BE2C (cell line): ENCODE results near the gene PCK1. TPM values are rescaled to one million over a fixed set of nuclear protein-coding genes. Genes with fewer than 3 reads are reported as not detected.
A peak's percentile ranks its signal among the peaks of the same experiment; 100 is the strongest.
"Not testable (repeated sequence)": the region's sequence is repeated elsewhere in the genome, so short reads cannot be mapped to it uniquely, and the experiment has no call there.

Experiments
- DNase-seq: peaks from one replicate; pipeline ENCODE4 v3.0.0-alpha.2; 2020
- H3K27me3 ChIP-seq: fragments of 250-450 bp; sonication (Bioruptor Pico); 2 replicates; pipeline ENCODE4 v1.5.1; 2020; ENCODE audit warnings: mild to moderate bottlenecking
- H3K36me3 ChIP-seq: fragments of 250-450 bp; sonication (Bioruptor Pico); 2 replicates; pipeline ENCODE4 v1.5.1; 2020; ENCODE audit warnings: mild to moderate bottlenecking
- H3K4me1 ChIP-seq: fragments of 250-450 bp; sonication (Bioruptor Pico); 2 replicates; pipeline ENCODE4 v1.5.1; 2020
- H3K4me3 ChIP-seq: 2 replicates; pipeline ENCODE4 v1.5.1; 2011; ENCODE audit warnings: low read depth, low read length
- H3K9me3 ChIP-seq: fragments of 250-450 bp; sonication (Bioruptor Pico); 2 replicates; pipeline ENCODE4 v1.5.1; 2020
- CTCF ChIP-seq: IDR thresholded peaks from 2 replicates; pipeline ENCODE4 v1.5.1; 2012; ENCODE audit warnings: mild to moderate bottlenecking, low read depth, low read length
- polyA plus RNA-seq: library from polyadenylated mRNA; unstranded; fragments of >200 nt; gene quantifications from one replicate; pipeline ENCODE4 v1.2.1, GENCODE V29; 2012; ENCODE audit warnings: low read depth, missing spikeins; ENCODE audit not compliant: insufficient read length, insufficient read depth

The PCK1 gene
- not detected for polyA plus RNA-seq

DNA sequence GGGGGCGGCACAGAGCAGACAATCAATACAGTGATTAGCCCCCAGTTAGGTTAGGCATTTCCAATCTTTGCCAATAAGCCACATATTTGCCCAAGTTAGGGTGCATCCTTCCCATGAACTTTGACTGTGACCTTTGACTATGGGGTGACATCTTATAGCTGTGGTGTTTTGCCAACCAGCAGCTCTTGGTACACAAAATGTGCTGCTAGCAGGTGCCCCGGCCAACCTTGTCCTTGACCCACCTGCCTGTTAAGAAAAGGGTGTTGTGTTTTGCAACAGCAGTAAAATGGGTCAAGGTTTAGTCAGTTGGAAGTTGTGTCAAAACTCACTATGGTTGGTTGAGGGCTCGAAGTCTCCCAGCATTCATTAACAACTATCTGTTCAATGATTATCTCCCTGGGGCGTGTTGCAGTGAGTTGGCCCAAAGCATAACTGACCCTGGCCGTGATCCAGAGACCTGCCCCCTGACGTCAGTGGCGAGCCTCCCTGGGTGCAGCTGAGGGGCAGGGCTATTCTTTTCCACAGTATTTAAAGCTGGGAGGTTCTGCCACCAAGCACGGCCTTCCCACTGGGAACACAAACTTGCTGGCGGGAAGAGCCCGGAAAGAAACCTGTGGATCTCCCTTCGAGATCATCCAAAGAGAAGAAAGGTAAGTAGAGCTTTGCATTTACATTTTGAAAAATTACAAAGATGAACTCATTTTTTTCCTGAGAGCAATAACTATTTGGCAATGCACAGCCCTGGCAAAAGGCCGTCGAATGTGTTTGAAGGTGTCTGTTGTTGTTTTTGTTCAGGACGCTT is at the start of gene PCK1:
TSS of gene PCK1 (plus strand) at position 557 of the 802 bp plus-strand sequence. CDS start 302 bp downstream, outside the sequence.
- H3K36me3 ChIP-seq = no peaks in the 10 kb centered on the region
- H3K9me3 ChIP-seq = no peaks in the 10 kb centered on the region
- TF ChIP-seq CTCF = no peak
- peaks cover 3% of the 10 kb centered on the region; the same call in 1 of the 2 replicates for H3K4me1 ChIP-seq
- DNase-seq = peak; percentile 46
- H3K27me3 ChIP-seq = peaks cover 52% of the 10 kb centered on the region
- H3K4me3 ChIP-seq = no peak within 1 kb of the TSS

GRCh38 chr20:57511709-57512108 is 49.2 kb upstream of the PCK1 start:
- not testable (repeated sequence) for H3K27me3 ChIP-seq, H3K9me3 ChIP-seq, H3K4me3 ChIP-seq, DNase-seq, H3K4me1 ChIP-seq, H3K36me3 ChIP-seq

DNA sequence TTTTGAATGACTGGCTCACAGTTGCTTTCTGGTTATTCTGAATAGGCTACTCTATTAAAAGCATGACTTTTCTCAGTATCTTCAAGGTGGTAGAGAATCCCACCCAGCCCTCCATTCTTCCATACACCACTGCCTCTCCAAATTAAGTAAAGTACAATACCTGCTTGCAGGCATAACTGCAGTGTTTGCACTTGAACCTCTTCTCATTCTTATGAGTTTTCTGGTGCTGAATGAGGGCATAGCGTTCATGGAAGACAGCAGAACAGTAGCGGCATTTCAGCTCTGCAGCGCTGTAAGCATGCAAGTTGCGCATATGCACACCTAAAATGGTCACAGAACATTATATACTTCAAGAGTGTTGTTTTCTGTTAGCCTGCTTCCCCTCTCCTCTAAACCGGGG is 48.5 kb upstream of the PCK1 start:
- Histone ChIP-seq H3K9me3 (no peaks in the 10 kb centered on the region), H3K4me3 (no peak overlapping the region), H3K4me1 (no peaks in the 10 kb centered on the region), H3K27me3 (no peaks in the 10 kb centered on the region), H3K36me3 (no peaks in the 10 kb centered on the region)
- TF ChIP-seq CTCF = no peak
- no peak for DNase-seq

- no peaks in the 10 kb centered on the region for H3K9me3 ChIP-seq
- no peak for TF ChIP-seq CTCF
- H3K27me3 ChIP-seq = no peaks in the 10 kb centered on the region
- no peaks in the 10 kb centered on the region for H3K36me3 ChIP-seq
- no peak for DNase-seq
- H3K4me1 ChIP-seq = no peaks in the 10 kb centered on the region
- H3K4me3 ChIP-seq = no peak overlapping the region
Observed at GRCh38 chr20:57513199-57513598, 47.7 kb upstream of the PCK1 start.

GRCh38 chr20:57514273-57514751 is 46.6 kb upstream of the PCK1 start:
- Histone ChIP-seq H3K9me3 (no peaks in the 10 kb centered on the region), H3K4me1 (no peaks in the 10 kb centered on the region), H3K27me3 (no peaks in the 10 kb centered on the region), H3K36me3 (no peaks in the 10 kb centered on the region), H3K4me3 (no peak overlapping the region)
- DNase-seq = peak; percentile 69
- TF ChIP-seq CTCF = peak; percentile 88

- H3K27me3 ChIP-seq = no peaks in the 10 kb centered on the region
- no peaks in the 10 kb centered on the region for H3K9me3 ChIP-seq
- no peak for TF ChIP-seq CTCF
- no peak for DNase-seq
- no peak overlapping the region for H3K4me3 ChIP-seq
- H3K4me1 ChIP-seq = no peaks in the 10 kb centered on the region
- no peaks in the 10 kb centered on the region for H3K36me3 ChIP-seq
Observed at GRCh38 chr20:57517904-57518303, 43.0 kb upstream of the PCK1 start.
